Adipose tissue (tissue), 3 donors: ENCODE results near the gene CD44. TPM values are rescaled to one million over a fixed set of nuclear protein-coding genes. Genes with fewer than 3 reads are reported as not detected.

Experiments
- H3K27ac ChIP-seq: one replicate; pipeline ENCODE4 v1.5.1; 2013; ENCODE audit warnings: low read depth, low read length
- WGBS, 3 donors: extraction: QIAGEN DNeasy Blood & Tissue Kit; methylation state at CpG; one replicate each; pipeline ENCODE4 v1.1.7; 2013; 5-methylcytosine and 5-hydroxymethylcytosine counted together
- polyA plus RNA-seq, 3 donors: library from polyadenylated mRNA; stranded (reverse); fragments of 200-250 nt; gene quantifications; one replicate each; pipeline ENCODE4 v1.2.3, GENCODE V29; 2013
- donor health status: healthy with polysubstance abuse.
- donor health status: Bipolar disorder and iron deficiency.
- donor health status: healthy.

CD44 gene
- polyA plus RNA-seq, 3 donors, result 42.4 to 157 (median 110) TPM

DNA sequence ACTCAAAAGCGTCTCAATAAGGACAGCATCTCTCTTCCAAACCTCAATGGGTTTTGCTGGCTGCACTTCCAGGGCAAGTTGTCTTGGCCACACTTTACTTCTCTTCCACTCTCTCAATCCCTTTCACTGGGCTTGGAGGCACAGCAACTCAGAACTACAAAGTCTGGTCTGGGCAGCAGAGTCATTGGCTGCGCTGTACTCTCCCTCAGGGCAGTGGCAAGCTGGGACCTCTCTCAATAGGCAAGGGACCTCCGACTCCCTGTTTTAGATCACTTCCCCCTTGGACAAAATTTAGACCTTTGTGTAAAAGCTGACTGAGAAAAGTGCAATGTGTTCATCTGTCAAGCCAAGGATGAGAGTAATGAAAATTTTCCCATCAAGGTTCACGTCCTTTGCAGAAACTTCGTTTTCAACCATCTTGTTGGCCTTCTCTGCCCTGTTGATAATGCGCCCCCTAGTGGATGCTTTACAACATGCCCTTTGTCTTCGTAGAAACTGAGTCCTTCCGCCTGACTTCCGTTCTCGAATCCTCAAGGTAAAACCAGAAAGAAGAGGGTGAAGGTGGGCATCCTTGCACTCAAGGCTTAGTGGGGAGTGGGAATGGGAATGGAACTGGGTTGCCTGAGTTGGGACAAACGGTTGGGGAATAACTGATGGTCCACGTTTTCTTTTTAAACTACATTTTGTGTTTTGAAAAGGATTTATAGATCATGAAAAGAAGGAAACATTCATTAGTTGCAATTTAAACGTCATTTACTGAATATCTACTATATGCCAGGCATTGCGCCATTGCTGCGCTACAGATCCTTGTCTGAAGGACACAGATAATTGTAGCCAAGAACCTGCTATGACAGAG lies 99.1 kb downstream of the CD44 start:
- WGBS, 3 donors, result 63 to 69% (median 65%) methylated on average over 15 of the region's 15 CpGs
- no peak overlapping the region for H3K27ac ChIP-seq

GRCh38 chr11:35238882-35239281 lies 99.9 kb downstream of the CD44 start:
- WGBS, 3 donors, result 71 to 87% (median 73%) methylated on average over 1 of the region's 1 CpG
- H3K27ac ChIP-seq, result no peak overlapping the region

GRCh38 chr11:35239471-35240075 lies 100.6 kb downstream of the CD44 start:
- 54 to 79% (median 61%) methylated on average over 4 of the region's 4 CpGs for WGBS, 3 donors
- H3K27ac ChIP-seq, result no peak overlapping the region

DNA sequence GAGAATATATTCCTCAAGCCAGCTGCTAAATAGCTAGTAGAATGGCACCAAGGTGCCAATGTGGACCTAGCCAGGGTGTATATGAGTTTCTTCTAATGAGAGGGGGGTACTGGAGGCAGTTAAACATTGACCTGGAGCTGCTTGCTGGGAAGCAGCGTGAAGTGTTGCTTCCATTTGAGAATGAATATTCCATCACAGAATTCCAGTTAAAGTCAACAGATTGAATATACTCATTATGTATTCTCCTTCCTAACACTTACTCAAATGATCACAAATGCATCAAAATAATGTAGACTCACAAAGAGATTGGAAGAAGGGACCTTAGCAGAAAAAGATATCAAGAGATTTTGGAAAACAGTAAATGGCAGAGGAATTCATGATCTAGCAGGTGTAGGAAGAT lies 102.1 kb downstream of the CD44 start:
- WGBS, 3 donors, result 96 to 97% (median 97%) methylated on average over 1 of the region's 1 CpG

DNA sequence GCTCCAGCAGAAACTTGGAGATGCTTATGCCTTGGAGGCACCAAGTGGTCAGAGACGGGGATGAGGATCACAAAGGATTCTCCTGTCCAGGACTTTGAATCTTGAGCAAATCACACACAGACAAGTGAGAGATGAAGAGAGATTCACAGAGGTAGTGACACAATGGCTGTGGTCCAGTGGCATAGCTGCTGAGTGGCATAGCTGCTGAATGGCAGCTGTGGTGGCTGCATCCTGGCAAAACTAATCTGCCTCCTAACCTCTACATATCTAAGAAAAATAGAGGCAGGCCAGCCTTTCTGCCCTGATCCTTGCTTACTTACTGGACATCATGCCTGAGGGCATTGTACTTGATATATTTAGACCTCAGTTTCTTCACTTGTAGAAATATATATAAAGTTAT lies 102.6 kb downstream of the CD44 start:
- WGBS, 3 donors, result 94 to 96% (median 95%) methylated on average over 1 of the region's 1 CpG
- H3K27ac ChIP-seq, result no peak overlapping the region

More for the DNA sequence above, 102.1 kb downstream of the CD44 start:
- no peak overlapping the region for H3K27ac ChIP-seq

GRCh38 chr11:35242412-35243242 lies 103.7 kb downstream of the CD44 start:
- H3K27ac ChIP-seq, result no peak overlapping the region
- 85 to 96% (median 92%) methylated on average over 3 of the region's 3 CpGs for WGBS, 3 donors

DNA sequence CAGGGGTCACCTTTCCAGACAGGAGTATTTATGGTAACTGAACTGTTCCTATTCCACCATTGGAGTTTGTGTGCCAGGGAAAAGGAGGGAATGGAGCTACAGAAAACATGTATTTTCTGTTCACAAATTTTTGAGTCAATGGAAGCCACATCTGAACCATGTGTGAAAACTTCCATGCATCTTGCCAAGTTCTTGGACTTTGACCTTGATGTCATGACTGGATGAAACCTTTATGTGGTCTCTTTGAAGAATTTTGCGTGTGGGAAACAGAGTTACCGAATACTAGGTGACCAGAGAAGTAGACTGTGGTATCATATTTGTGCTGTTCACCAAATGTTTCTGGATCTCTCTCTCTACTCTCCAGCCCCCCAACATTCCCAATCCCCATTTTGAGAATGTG lies 104.8 kb downstream of the CD44 start:
- no peak overlapping the region for H3K27ac ChIP-seq
- WGBS, 3 donors, result 79 to 91% (median 91%) methylated on average over 2 of the region's 2 CpGs

DNA sequence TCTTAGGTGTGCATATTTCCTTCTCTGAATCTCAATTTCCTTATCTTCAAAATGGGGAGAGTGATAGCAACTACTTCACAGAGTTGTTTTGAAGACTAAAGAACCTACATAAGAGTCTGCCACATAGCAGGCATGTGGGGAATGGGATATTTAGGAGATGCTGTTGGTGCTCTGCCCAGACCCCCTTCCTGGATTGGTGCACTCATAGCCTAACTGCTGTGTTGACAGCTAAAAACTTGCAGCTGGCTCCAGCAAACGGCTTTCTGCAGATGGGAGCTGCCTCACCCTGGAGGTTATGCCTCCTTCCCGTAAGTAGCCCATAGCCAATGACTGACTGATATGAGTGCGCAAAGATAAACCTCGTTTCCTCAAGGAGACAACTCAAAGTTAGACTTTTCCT lies 106.1 kb downstream of the CD44 start:
- 82 to 86% (median 84%) methylated on average over 4 of the region's 4 CpGs for WGBS, 3 donors
- H3K27ac ChIP-seq, result no peak overlapping the region

- H3K27ac ChIP-seq, result no peak overlapping the region
- WGBS, 3 donors, result 56 to 84% (median 64%) methylated on average over 1 of the region's 1 CpG
Measured at GRCh38 chr11:35245786-35246185, 106.8 kb downstream of the CD44 start.

DNA sequence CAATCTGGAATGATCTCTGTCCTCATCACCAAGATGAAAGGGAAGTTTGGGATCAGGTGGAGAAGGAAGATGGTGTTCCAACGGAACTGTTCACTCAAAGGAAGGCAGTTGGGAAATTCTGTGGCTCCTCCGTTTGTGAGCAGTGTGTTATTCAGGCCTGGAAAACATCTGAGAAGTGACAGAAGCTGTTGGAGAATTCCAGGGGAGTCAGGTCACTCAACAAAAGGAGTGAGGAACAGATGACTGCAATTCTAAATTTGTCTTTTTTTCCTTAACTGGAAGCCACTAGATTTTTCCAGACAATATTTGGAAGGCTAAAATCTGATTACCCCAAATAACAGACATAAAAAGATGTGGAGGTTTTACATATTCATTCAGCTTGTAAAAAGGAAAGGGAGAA lies 107.8 kb downstream of the CD44 start:
- WGBS, 3 donors, result 23 to 62% (median 26%) methylated on average over 2 of the region's 2 CpGs

GRCh38 chr11:35247428-35247827 lies 108.5 kb downstream of the CD44 start:
- WGBS, 3 donors, result 83 to 92% (median 88%) methylated on average over 3 of the region's 3 CpGs
- no peak overlapping the region for H3K27ac ChIP-seq

More for the DNA sequence above, 107.8 kb downstream of the CD44 start:
- H3K27ac ChIP-seq, result no peak overlapping the region

GRCh38 chr11:35247863-35248262 lies 108.9 kb downstream of the CD44 start:
- WGBS, 3 donors, result 78 to 87% (median 83%) methylated on average over 3 of the region's 3 CpGs
- H3K27ac ChIP-seq, result no peak overlapping the region

DNA sequence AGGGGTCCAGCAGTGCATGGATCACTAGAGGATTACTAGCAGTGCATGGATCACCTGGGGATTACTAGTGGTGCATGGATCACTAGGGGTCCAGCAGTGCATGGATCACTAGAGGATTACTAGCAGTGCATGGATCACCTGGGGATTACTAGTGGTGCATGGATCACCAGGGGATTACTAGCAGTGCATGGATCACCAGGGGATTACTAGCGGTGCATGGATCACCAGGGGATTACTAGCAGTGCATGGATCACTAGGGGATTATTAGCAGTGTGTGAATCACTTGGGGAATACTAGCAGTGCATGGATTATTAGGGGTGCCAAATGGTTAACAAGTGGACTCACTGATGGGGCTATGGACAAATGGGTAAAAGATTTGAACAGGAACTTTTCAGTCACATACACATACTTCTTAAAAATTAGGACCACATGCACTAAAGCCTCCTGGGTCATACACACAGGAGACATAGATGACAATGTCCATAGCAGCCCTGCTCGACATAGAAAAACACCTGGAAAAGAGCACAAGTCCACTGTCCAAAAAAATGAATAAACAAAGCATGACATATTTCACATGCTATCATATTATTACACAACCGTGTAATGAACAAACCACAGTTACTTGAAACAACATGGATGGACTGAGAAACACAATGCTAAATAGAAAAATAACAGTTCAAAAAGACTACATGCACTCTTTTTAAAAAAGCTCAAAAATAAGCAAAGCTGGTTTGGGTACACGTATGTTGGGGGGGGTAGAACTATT lies 109.8 kb downstream of the CD44 start:
- H3K27ac ChIP-seq, result no peak overlapping the region
- WGBS, 3 donors, result 54 to 71% (median 67%) methylated on average over 4 of the region's 4 CpGs

DNA sequence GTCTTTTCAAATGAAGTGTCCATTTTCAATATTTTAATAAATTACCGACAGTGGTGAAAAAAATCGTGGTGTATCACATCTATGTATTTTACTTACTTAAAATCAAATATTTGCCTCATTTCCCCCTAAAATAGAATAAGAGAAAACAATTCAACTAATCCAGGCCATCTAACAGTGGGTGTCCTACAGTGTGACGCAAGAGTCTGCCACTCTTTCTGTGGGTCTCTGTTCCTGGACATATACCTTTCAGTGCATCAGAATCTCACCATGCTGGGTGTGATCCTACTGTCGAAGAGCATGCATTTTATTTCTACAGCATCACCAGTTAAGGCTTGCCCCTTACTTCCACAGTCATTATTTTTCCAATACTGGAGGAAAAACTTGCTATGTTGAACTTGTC lies 111.2 kb downstream of the CD44 start:
- H3K27ac ChIP-seq, result no peak overlapping the region
- 94 to 97% (median 95%) methylated on average over 4 of the region's 4 CpGs for WGBS, 3 donors

GRCh38 chr11:35250621-35251020 lies 111.7 kb downstream of the CD44 start:
- H3K27ac ChIP-seq, result no peak overlapping the region

- H3K27ac ChIP-seq, result no peak overlapping the region
Measured at GRCh38 chr11:35253237-35253636, 114.3 kb downstream of the CD44 start.

GRCh38 chr11:35255514-35255913 lies 116.5 kb downstream of the CD44 start:
- 91 to 95% (median 93%) methylated on average over 2 of the region's 2 CpGs for WGBS, 3 donors
- no peak overlapping the region for H3K27ac ChIP-seq

DNA sequence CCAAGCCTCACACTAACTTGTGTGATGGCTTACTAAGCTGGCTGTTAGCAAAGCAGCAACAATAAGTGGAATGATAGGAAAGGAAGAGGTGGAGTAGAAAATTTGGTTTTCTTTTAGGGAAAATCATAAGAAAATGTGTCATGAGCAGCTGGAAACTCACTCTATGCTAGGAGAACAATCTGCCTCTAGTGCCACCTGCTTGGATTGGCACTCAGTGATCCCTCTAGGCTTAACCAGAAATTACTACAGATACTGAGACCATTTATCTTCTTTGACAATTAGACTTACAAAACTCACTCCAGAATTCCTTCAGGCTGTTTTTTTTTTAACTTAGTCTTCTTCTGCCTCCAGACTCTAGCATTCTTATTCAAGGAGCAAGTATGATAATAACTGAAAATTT lies 117.3 kb downstream of the CD44 start:
- H3K27ac ChIP-seq, result no peak overlapping the region

- WGBS, 3 donors, result 37 to 71% (median 47%) methylated on average over 2 of the region's 2 CpGs
- no peak overlapping the region for H3K27ac ChIP-seq
Measured at GRCh38 chr11:35257281-35257680, 118.3 kb downstream of the CD44 start.
